ENCODE data around the gene SERPINA9.

Gene SERPINA9

GRCh38 chr14:94485944-94486841 lies 10.2 kb upstream of the SERPINA9 start (continued):
- TF ChIP-seq ZNF707 (tag by site-specific recombination; IDR thresholded peaks at IDR 0.05) (no peak), RBAK (tag by site-specific recombination; IDR thresholded peaks at IDR 0.05) (no peak)

GRCh38 chr14:94484481-94484880 lies 8.5 kb upstream of the SERPINA9 start:
- H3K4me3 ChIP-seq (ENCODE audit: low read depth, low read length): no peak overlapping the region
- H3K4me1 ChIP-seq (ENCODE audit: control insufficient read depth, insufficient read depth, low read length): no peaks in the 10 kb centered on the region
- TF ChIP-seq ZNF311 (tag by site-specific recombination; IDR thresholded peaks at IDR 0.05; ENCODE audit: borderline replicate concordance) (no peak), ZNF623 (tag by site-specific recombination; IDR thresholded peaks at IDR 0.05) (peak; percentile 84), ZNF114 (tag by site-specific recombination; IDR thresholded peaks at IDR 0.05) (no peak), ZNF16 (tag by site-specific recombination; IDR thresholded peaks at IDR 0.05; ENCODE audit: low read depth) (no peak), OVOL3 (tag by site-specific recombination; IDR thresholded peaks at IDR 0.05) (no peak)
- ChIA-PET CTCF (interaction anchor here (0.6 to 3.6 kb wide), 6 partner anchors 8 to 348 kb away, joined by 3 to 48 read pairs (median 8); partner anchors contain the start of gene SERPINA9), POLR2A (no interaction called here)
- no peaks in the 10 kb centered on the region for H3K36me3 ChIP-seq (ENCODE audit: control insufficient read depth in 2 of 2, insufficient read depth in 1 of 2, low read length in 2 of 2)
- H3K27ac ChIP-seq (ENCODE audit: extremely low read depth, low read depth, low read length): no peak overlapping the region
- no peaks in the 10 kb centered on the region for H3K9me3 ChIP-seq (ENCODE audit: control insufficient read depth, insufficient read depth, low read depth, low read length)

GRCh38 chr14:94483729-94484275 lies 7.8 kb upstream of the SERPINA9 start:
- TF ChIP-seq EGR2 (tag by site-specific recombination; IDR thresholded peaks at IDR 0.05; ENCODE audit: low read depth) (peak; percentile 32; the same call in 1 of the 2 replicates), ZNF155 (tag by site-specific recombination; IDR thresholded peaks at IDR 0.05) (no peak)
- no peaks in the 10 kb centered on the region for H3K9me3 ChIP-seq (ENCODE audit: control insufficient read depth, insufficient read depth, low read depth, low read length)
- H3K36me3 ChIP-seq (ENCODE audit: control insufficient read depth in 2 of 2, insufficient read depth in 1 of 2, low read length in 2 of 2): no peaks in the 10 kb centered on the region
- H3K4me3 ChIP-seq (ENCODE audit: low read depth, low read length): no peak overlapping the region
- H3K4me1 ChIP-seq (ENCODE audit: control insufficient read depth, insufficient read depth, low read length): no peaks in the 10 kb centered on the region
- ChIA-PET CTCF (interaction anchor here (0.8 kb wide), 1 partner anchor 347 kb away, joined by 4 read pairs; no protein-coding TSS in a partner anchor), POLR2A (no interaction called here)
- H3K27ac ChIP-seq (ENCODE audit: extremely low read depth, low read depth, low read length): no peak overlapping the region

- no peaks in the 10 kb centered on the region for H3K9me3 ChIP-seq (ENCODE audit: control insufficient read depth, insufficient read depth, low read depth, low read length)
- H3K27ac ChIP-seq (ENCODE audit: extremely low read depth, low read depth, low read length): no peak overlapping the region
- H3K4me3 ChIP-seq (ENCODE audit: low read depth, low read length): no peak overlapping the region
- ChIA-PET POLR2A (no interaction called here), CTCF (no interaction called here)
- H3K36me3 ChIP-seq (ENCODE audit: control insufficient read depth in 2 of 2, insufficient read depth in 1 of 2, low read length in 2 of 2): no peaks in the 10 kb centered on the region
- H3K4me1 ChIP-seq (ENCODE audit: control insufficient read depth, insufficient read depth, low read length): no peaks in the 10 kb centered on the region
- TF ChIP-seq ZNF223 (tag by site-specific recombination; IDR thresholded peaks at IDR 0.05) (no peak), ZXDB (tag by site-specific recombination; IDR thresholded peaks at IDR 0.05) (no peak), ZNF221 (tag by site-specific recombination; IDR thresholded peaks at IDR 0.05; ENCODE audit: borderline replicate concordance) (no peak), ZNF175 (tag by site-specific recombination; IDR thresholded peaks at IDR 0.05) (no peak), ZNF837 (tag by site-specific recombination; IDR thresholded peaks at IDR 0.05) (no peak), MZF1 (tag by site-specific recombination; IDR thresholded peaks at IDR 0.05; ENCODE audit: borderline replicate concordance) (no peak), PRDM10 (tag by site-specific recombination; IDR thresholded peaks at IDR 0.05) (no peak), ZNF155 (tag by site-specific recombination; IDR thresholded peaks at IDR 0.05) (no peak), ZNF133 (tag by site-specific recombination; IDR thresholded peaks at IDR 0.05) (no peak), KLF7 (tag by site-specific recombination; IDR thresholded peaks at IDR 0.05; ENCODE audit: borderline replicate concordance) (no peak), ZNF48 (tag by site-specific recombination; IDR thresholded peaks at IDR 0.05) (no peak), MEIS1 (CRISPR knock-in tag; IDR thresholded peaks at IDR 0.05; ENCODE audit: borderline replicate concordance) (no peak), ZNF398 (tag by site-specific recombination; IDR thresholded peaks at IDR 0.05) (no peak), GFI1B (tag by site-specific recombination; IDR thresholded peaks at IDR 0.05) (no peak)
- TF ChIP-seq, protein P1, sequence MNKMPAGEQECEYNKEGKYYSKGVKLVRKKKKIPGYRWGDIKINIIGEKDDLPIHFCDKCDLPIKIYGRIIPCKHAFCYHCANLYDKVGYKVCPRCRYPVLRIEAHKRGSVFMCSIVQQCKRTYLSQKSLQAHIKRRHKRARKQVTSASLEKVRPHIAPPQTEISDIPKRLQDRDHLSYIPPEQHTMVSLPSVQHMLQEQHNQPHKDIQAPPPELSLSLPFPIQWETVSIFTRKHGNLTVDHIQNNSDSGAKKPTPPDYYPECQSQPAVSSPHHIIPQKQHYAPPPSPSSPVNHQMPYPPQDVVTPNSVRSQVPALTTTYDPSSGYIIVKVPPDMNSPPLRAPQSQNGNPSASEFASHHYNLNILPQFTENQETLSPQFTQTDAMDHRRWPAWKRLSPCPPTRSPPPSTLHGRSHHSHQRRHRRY (tag by site-specific recombination; IDR thresholded peaks at IDR 0.05): no peak
Observed at GRCh38 chr14:94483071-94483451, 7.1 kb upstream of the SERPINA9 start.
